Astrocyte (in vitro differentiated cells and primary cell): ENCODE results near the gene CHAF1A.

Source experiments
- EZH2 ChIP-seq: IDR thresholded peaks from 2 replicates; pipeline ENCODE4 v1.6.1; 2012; ENCODE audit warnings: mild to moderate bottlenecking, low read length, inconsistent platforms; ENCODE audit not compliant: insufficient read depth
- TF ChIP-seq, protein P1 (sequence below): IDR thresholded peaks from 2 replicates; pipeline ENCODE4 v1.5.1; 2011; ENCODE audit warnings: low read depth, mild to moderate bottlenecking, inconsistent platforms, low read length, moderate library complexity; ENCODE audit not compliant: insufficient read depth

- TF ChIP-seq, protein P1, sequence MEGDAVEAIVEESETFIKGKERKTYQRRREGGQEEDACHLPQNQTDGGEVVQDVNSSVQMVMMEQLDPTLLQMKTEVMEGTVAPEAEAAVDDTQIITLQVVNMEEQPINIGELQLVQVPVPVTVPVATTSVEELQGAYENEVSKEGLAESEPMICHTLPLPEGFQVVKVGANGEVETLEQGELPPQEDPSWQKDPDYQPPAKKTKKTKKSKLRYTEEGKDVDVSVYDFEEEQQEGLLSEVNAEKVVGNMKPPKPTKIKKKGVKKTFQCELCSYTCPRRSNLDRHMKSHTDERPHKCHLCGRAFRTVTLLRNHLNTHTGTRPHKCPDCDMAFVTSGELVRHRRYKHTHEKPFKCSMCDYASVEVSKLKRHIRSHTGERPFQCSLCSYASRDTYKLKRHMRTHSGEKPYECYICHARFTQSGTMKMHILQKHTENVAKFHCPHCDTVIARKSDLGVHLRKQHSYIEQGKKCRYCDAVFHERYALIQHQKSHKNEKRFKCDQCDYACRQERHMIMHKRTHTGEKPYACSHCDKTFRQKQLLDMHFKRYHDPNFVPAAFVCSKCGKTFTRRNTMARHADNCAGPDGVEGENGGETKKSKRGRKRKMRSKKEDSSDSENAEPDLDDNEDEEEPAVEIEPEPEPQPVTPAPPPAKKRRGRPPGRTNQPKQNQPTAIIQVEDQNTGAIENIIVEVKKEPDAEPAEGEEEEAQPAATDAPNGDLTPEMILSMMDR = no peak
- no peak for TF ChIP-seq EZH2
Measured at GRCh38 chr19:4439243-4439642, 36.8 kb downstream of the CHAF1A start.
